ENCODE measurements around the gene ZDHHC11B.
"Not testable (repeated sequence)": the region's sequence is repeated elsewhere in the genome, so short reads cannot be mapped to it uniquely, and the experiment has no call there.

ZDHHC11B gene

GRCh38 chr5:766666-767431 lies 17.7 kb downstream of the ZDHHC11B start:
- Mint-ChIP-seq H3K9me3 (peaks cover 5% of the 10 kb centered on the region), H3K4me3 (no peak overlapping the region), H3K36me3 (ENCODE audit: low read depth) (peaks cover 11% of the 10 kb centered on the region), H3K27me3 (ENCODE audit: low read depth) (peaks cover 6% of the 10 kb centered on the region), H3K4me1 (no peaks in the 10 kb centered on the region), H3K27ac (no peak overlapping the region)
- TF ChIP-seq CTCF (IDR thresholded peaks at IDR 0.05; ENCODE audit: unreplicated experiment in 3 of 3), result no peak

DNA sequence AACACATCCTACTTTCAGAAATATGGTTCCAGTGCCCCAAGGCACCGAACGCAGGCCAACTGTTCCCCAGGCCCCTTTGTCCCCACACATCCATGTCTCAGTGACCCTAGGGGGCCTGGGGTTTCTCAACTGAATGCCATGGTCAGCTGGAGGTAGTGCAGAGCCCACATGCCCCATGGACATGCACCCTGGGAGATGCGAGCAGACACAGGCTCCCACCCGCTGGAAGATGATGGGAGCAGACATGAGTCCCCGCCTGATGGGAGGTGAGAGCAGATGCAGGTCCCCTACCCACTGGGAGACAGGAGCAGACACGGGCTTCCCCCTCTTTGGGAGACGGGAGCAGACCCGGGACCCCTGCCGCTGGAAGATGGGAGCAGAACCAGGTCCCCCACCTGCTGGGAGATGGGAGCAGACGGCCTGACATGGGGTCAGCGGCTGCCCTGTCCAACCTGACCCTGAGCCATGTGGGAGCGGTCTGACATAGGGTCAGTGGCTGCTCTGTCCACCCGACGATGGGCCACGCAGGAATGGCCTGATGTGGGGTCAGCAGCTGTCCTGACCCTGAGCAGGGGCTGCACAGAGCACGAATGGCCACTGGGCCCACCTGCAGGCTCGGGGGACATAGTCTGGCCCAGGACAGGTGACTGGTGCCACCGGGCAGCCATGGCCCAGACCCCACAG lies 18.4 kb downstream of the ZDHHC11B start:
- H3K36me3 Mint-ChIP-seq (ENCODE audit: low read depth), result peaks cover 11% of the 10 kb centered on the region
- H3K9me3 Mint-ChIP-seq, result peaks cover 5% of the 10 kb centered on the region
- H3K27ac Mint-ChIP-seq, result no peak overlapping the region
- H3K4me1 Mint-ChIP-seq, result no peaks in the 10 kb centered on the region
- H3K4me3 Mint-ChIP-seq, result no peak overlapping the region
- peaks cover 5% of the 10 kb centered on the region for H3K27me3 Mint-ChIP-seq (ENCODE audit: low read depth)
- no peak for TF ChIP-seq CTCF (IDR thresholded peaks at IDR 0.05; ENCODE audit: unreplicated experiment in 3 of 3)

DNA sequence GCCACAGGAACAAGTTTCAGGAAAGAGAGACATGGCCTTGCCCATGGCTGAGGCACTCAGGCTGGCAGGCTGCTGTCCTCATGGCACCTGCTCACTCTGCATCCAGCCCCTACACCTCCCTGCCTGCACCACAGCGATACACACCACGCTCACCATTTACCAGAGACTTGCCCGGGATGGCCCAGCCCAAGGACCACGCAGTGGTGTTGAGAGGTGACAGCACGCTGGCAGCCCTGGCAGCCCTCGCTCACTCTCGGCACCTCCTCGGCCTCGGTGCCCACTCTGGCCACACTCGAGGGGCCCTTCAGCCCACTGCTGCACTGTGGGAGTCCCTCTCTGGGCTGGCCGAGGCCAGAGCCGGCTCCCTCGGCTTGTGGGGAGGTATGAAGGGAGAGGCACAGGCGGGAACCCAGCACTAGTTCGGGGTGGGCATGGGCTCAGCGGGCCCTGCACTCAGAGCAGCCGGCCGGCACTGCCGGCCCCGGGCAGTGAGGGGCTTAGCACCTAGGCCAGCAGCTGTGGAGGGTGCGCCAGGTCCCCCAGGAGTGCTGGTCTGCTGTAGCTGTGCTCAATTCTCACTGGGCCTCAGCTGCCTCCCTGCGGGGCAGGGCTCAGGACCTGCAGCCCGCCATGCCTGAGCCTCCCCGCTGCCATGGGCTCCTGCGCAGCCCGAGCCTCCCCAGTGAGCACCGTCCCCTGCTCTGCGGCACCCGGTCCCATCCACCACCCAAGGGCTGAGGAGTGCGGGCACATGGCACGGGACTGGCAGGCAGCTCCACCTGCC lies 20.3 kb downstream of the ZDHHC11B start:
- no peak overlapping the region for H3K27ac Mint-ChIP-seq
- TF ChIP-seq CTCF (IDR thresholded peaks at IDR 0.05; ENCODE audit: unreplicated experiment in 3 of 3), result no peak

DNA sequence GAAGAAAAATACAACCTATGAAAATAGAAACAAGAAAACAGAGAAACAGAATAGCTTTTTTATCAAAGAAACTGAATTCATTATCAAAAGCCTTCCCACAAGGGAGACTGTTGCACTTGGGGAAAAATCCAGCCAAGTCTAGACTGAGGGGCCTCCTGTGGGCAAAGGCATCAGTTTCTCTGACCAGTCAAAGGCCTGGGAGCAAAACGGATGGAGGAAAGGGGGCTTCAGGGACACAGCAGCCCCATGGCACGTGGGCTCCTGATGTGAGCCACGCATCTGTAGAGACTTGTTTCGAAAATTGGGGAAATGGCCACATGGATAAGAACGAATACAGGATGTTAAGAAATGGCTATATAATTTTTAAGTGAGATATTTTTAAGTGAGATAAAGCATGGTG lies 21.1 kb downstream of the ZDHHC11B start:
- Mint-ChIP-seq H3K9me3 (peaks cover 5% of the 10 kb centered on the region), H3K36me3 (ENCODE audit: low read depth) (peaks cover 11% of the 10 kb centered on the region), H3K4me3 (no peak overlapping the region), H3K27me3 (ENCODE audit: low read depth) (peaks cover 5% of the 10 kb centered on the region), H3K4me1 (peaks cover 8% of the 10 kb centered on the region), H3K27ac (no peak overlapping the region)
- no peak for TF ChIP-seq CTCF (IDR thresholded peaks at IDR 0.05; ENCODE audit: unreplicated experiment in 3 of 3)

More for the DNA sequence above, 20.3 kb downstream of the ZDHHC11B start:
- peaks cover 11% of the 10 kb centered on the region for H3K36me3 Mint-ChIP-seq (ENCODE audit: low read depth)
- H3K9me3 Mint-ChIP-seq, result peaks cover 5% of the 10 kb centered on the region
- H3K4me1 Mint-ChIP-seq, result peaks cover 2% of the 10 kb centered on the region
- H3K4me3 Mint-ChIP-seq, result no peak overlapping the region
- peaks cover 5% of the 10 kb centered on the region for H3K27me3 Mint-ChIP-seq (ENCODE audit: low read depth)

GRCh38 chr5:762996-763395 lies 21.5 kb downstream of the ZDHHC11B start:
- not testable (repeated sequence) for H3K27me3 Mint-ChIP-seq (ENCODE audit: low read depth); H3K4me3 Mint-ChIP-seq; H3K4me1 Mint-ChIP-seq; H3K27ac Mint-ChIP-seq; H3K9me3 Mint-ChIP-seq
- H3K36me3 Mint-ChIP-seq (ENCODE audit: low read depth), result peaks cover 11% of the 10 kb centered on the region
